ENCODE measurements around the gene ZBED4.

ZBED4 gene

DNA sequence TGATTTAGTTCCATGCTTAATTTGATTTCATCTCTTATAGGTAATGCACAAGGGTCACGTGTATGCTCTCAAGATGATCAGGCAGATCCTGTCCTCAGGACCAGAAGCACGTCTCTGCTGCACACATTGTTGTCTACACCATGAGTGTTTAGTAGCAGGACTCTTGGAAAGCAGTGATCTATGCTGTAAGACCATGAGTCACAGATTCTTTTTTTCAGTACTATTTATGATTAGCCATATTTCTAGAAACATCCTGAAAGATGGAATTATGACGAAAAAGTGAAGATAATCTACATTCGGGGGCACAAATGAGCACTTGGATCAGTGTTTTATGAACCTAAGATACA lies 29.6 kb downstream of the ZBED4 start:
- DNase-seq, result no peak

DNA sequence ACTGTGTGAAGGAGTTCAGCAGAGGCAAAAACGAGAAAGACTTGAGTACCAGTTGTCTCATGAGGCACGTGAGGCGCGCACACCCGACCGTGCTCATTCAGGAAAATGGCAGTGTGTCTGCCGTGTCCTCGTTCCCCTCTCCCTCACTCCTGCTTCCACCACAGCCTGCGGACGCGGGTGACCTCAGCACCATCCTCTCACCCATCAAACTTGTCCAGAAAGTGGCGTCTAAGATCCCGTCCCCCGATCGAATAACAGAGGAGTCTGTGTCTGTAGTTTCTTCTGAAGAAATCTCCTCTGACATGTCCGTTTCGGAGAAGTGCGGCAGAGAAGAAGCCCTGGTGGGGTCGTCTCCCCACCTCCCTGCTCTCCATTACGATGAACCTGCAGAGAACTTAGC lies 30.4 kb downstream of the ZBED4 start:
- no peak for DNase-seq

DNA sequence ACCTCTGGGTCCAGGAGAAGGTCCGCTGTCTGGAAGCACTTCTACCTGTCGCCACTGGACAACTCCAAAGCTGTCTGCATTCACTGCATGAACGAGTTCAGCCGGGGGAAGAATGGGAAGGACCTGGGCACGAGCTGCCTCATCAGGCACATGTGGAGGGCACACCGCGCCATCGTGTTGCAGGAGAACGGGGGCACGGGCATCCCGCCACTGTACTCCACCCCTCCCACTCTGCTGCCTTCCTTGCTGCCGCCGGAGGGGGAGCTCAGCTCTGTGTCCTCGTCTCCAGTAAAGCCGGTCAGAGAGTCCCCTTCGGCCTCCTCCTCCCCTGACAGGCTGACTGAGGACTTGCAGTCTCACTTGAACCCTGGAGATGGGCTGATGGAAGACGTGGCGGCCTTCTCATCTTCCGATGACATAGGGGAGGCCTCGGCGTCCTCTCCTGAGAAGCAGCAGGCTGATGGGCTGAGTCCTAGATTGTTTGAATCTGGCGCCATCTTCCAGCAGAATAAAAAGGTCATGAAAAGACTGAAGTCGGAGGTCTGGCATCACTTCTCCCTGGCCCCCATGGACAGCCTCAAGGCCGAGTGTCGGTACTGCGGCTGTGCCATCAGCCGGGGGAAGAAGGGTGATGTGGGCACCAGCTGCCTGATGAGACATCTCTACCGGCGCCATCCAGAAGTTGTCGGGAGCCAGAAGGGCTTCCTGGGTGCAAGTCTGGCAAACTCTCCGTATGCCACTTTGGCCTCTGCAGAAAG lies 31.0 kb downstream of the ZBED4 start:
- DNase-seq, result no peak

DNA sequence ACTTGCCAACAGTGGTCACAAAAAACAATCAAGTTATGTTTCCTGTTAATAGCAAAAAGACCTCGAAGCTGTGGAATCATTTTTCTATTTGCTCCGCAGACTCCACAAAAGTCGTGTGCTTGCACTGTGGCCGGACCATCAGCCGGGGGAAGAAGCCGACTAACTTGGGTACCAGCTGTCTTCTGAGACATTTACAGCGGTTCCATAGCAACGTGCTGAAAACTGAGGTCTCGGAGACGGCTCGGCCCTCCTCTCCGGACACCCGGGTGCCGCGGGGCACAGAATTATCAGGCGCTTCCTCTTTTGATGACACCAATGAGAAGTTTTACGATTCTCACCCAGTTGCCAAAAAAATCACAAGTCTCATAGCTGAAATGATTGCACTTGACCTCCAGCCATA lies 31.6 kb downstream of the ZBED4 start:
- DNase-seq, result no peak

DNA sequence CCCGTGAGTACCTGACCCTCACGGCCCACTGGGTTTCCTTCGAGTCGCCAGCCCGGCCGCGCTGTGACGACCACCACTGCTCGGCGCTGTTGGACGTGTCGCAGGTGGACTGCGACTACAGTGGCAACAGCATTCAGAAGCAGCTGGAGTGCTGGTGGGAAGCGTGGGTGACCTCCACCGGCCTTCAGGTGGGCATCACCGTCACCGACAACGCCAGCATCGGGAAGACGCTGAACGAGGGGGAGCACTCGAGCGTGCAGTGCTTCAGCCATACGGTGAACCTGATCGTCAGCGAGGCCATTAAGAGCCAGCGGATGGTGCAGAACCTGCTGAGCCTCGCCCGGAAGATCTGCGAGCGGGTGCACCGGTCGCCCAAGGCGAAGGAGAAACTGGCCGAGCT lies 32.2 kb downstream of the ZBED4 start:
- DNase-seq, result no peak

DNA sequence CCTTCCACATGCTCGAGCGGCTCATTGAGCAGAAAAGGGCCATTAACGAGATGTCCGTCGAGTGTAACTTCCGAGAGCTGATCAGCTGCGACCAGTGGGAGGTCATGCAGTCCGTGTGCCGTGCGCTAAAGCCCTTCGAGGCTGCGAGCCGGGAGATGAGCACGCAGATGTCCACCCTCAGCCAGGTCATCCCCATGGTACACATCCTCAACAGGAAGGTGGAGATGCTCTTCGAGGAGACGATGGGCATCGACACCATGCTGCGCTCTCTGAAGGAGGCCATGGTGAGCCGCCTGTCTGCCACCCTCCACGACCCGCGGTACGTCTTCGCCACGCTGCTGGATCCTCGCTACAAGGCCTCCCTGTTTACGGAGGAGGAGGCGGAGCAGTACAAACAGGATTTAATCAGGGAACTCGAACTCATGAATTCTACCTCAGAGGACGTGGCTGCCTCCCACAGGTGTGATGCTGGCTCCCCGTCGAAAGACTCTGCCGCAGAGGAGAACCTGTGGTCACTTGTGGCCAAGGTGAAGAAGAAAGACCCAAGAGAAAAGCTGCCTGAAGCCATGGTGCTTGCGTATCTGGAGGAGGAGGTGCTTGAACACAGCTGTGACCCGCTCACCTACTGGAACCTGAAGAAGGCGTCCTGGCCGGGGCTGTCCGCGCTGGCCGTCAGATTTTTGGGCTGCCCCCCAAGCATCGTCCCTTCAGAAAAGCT lies 32.9 kb downstream of the ZBED4 start:
- no peak for DNase-seq

DNA sequence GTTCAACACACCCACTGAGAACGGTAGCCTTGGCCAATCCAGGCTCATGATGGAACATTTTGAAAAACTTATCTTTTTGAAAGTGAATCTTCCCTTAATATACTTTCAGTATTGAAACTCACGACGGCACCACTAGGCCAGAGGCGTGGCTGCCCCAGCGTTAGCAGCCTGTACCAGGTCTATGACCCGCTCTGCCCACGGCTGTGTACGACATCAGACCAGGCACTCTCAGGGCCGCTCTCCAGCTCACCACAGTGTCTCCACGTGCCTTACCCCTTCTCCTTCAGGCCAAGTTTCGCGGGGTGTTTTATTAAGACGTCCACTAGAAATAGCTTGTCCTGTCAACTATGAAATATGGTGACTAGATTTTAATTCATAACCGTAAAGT lies 33.4 kb downstream of the ZBED4 start:
- DNase-seq, result no peak

DNA sequence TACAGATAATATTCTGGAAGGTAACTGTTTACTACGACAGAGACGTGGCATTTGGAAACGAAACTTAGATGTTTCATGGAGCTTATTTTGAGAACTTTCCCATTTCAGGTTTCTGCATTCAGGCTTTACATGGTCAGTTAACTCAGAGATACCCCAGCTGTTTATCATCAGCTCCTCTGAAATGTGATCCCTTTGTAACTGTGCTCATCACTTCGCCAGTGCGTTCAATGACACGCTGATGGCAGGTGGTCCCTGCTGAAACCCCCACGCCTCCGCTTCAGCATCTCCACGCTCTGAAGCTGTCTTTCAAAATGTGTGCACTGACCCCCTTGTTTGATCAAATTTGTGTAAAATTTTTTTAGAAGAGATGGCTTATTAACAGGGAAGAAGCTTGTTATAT lies 34.1 kb downstream of the ZBED4 start:
- no peak for DNase-seq

DNA sequence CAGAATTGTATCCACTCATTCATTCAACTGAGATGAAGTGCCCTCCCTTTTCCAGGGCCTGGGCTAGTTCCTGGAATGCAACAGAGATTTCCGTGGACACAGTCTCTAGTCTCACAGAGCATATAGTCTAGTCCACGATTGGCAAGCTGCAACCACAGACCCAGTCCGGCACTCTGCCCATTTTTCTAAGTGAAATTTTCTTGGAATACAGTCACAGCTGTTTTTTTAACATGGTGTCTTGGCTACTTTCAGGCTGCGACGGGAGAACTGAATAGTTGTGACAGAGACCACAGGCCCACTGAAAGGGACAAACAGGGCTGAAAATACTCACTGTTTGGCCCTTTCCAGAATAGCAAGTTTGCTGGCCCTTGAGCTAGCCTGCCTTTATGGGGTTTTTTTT lies 35.4 kb downstream of the ZBED4 start:
- no peak for DNase-seq

DNA sequence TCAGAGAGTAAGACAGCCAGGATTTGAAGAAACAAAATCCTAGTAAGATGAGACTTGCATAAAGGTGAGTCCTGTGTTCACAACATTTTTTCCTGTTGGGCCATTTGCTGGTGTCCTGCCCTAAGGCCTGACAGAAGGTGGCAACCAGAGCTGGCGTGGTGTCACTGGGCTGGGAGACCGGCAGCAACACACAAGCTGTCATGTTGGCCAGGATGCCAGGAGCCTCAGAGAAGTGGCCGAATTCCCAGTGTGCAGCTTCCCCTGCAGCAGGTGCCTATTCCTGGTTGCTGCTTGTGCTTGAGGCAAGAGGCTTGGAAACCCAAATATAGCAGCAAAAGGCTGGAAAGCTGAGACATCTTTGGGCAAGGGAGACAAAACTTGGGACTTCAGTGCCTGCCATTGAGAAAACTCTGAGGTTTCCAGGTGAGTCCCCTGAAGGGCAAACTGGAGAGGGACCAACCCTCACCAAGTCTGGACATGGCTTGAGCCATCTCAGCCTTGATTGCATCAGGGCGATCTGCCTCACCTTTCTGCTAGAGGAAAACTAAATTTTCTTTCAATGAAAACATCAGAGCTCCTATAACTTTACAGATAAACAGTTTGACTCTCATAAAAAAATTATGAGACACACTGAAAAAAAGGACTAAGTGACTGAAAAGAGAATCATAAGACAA lies 38.7 kb downstream of the ZBED4 start:
- no peak for DNase-seq

DNA sequence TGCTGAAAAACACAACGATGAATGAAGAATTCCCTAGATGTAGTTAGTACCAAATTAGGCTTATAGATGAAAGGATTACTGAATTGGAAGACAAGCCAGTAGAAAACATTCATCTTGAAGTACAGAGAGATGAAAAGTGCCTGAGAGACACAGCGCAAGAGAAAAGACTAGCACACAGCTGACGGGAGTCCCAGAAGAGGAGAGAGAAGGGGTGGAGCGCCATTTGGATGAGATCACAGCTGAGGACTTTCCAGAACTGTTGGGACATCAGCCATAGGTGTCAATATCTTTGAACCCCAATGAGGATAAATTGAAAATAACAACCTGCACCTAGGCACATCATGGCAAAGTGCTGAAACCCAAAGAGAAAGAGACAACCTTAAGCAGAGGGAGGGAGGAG lies 39.4 kb downstream of the ZBED4 start:
- DNase-seq, result no peak

DNA sequence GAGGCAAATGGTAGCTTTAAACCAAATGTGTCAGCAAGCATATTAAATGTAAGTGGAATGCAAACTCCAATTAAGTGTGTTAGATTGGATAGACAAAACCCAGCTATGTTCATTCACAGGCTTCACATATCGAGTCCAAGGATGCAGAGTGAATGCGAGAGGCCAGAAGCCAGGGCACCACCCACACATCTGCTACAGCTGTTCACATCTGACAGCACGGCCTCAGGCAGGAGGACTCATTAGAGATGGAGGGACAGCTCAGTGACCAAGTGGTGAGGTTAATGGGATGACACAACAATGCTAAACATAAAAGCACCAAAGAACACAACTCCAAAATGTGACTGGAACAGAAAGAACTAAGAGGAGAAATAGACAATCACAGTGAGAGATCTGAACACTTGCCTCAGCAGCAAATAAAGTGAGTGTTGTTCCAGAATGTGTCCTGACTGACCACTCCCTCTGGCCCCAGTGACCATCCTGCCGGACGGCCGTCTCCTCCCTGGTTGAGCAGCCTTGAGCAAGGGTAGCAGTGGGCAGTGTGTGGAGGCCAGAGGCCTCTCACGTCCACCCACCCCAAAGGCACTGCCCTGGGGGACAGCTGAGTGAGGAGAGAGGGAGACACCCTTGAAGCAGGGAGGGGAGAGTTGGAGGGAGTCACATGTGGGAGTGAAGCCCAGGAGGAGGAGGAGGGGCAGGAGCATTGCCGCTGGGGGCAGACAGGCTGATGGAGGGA lies 40.8 kb downstream of the ZBED4 start:
- no peak for DNase-seq

DNA sequence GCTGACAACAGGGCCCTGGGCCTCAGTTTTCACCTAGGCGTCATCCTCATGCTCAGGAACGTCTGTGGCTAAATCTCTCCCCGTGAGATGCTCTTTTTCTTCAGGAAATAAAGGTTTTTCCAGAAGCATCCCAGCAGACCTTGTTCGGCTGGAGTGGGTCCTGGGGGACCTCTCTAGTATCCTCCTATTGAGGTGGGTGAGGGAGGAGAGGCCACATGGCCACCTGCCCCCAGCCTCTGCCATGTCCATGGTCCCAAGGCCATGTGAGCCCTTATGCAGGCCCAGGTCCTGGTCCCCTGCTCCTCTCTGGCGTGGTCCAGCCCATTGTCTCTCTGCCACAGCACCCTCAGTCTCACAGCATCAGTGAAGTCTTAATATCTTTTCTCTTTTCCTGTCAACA lies 42.6 kb downstream of the ZBED4 start:
- DNase-seq, result no peak

DNA sequence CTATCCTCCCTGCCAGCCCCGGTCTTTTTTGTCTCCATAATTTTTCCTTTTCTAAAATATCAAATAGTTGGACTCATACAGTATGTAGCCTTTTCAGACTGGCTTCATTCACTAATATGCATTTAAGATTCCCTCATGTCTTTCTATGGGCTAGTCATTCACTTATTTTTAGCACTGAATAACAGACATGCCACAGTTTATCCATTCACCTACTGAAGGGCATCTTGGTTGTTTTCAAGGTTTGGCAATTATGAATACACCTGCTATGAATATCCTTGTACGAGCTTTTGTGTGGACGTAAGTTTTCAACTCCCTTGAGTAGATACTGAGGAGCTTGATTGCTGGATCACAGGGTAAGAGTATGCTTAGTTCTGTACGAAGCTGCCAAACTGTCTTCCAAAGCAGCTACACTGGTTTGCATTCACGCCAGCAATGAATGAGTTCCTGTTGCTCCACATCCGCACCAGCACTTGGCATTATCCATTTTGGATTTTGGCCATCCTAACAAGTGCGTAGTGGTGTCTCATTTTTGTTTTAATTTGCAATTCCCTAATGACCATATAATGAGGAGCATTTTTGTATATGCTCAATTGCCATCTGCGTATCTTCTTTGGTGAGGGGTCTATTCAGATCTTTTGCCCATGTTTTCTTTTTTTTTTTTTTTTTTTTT lies 43.5 kb downstream of the ZBED4 start:
- no peak for DNase-seq

DNA sequence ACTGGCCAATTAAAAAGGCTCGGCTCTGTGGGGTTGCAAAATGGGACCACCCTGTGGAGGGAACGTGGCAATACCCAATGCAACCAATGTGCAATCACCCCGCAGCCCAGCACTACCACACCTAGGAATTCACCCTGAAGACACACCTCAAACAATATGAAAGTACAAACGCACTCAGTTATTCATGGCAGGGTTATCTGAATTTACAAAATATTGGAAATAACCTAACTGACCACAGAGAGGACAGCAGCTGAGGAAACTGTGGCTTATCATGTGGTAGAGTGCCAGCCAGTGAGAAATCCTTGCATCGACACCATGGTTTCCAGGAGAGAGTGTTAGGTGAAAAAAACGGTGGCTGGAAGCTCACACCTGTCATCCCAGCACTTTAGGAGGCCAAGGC lies 45.9 kb downstream of the ZBED4 start:
- DNase-seq, result no peak

DNA sequence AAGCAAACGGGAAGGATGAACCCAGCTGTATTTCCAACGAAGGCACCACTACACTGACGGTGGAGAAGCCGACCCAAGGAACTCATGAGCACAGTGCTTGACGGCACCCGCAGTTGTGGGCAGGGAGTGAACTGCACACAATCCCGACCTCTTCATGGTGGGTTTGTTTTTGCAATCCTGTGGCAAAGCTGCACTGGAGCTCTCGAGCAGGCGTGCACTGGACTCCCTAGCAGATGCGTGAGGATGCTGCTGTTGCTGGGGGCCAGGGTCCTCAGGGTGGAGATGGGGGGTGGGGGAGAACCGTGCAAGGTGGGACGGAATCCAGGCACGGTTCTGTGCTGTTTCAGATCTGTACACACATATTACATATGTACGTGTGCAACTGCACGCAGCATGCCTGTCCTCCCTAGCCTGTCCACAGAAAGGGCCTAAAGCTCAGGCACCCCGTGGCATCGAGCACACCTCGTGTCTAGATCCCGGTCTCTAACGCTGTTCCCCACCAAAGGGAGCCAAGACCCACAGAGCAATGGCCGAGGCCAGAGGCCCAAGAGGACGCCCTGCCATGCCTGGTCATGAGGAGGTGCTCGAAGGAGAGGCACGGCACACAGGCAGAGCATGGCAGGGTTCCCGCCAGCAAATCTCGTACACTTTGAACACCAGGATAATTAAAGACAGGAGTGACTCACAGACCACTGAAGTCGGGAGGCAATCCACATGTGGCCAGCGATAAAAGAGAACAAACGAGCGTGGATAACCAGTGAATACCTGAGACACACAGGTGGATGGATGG lies 47.0 kb downstream of the ZBED4 start:
- no peak for DNase-seq

DNA sequence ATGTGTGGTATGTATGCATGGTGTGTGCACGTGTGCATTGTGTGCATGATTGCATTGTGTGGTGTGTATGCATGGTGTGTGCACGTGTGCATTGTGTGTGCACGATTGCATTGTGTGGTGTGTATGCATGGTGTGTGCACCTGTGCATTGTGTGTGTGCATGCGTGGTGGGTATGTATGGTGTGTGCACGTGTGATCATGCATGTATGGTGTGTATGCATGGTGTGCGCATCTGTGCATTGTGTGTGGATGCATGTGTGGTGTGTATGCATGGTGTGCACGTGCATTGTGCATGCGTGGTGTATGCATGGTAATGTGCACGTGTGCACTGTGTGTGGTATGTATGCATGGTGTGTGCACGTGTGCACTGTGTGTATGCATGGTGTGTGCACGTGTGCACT lies 47.8 kb downstream of the ZBED4 start:
- no peak for DNase-seq

DNA sequence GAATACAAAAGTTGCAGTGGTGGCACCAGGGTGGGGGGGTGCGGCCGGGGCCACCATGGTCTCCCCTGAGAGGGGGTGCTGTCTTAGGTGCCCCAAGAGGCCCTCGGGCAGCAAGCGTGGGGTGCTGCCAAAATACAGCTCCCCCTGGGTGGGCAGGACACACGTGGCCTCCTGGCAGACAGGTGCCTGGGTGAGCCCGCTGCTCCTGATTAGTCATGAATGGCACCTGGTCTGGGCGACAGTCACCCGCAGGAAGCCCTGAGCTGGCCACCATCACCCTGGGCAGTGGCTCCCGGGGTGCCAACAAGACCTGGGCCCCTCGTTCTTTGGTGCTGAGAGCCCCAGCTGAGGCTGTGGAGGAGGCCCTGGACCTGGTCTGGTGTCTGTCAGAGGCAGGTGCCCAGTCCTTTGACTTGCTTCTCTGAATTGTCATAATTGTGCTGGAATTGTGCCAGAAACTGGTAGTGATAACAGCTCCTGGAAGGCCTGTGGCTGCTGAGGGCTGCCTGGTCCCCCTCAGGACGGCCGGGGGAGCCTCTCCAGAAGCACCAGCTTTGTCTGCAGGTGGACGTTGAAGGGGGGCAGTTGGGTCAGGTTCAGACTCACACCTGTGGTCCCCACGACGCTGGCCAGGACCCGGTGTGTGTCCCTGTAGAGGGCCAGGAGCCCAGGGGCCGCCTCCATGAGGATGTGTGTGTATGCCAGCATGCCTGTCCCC lies 49.8 kb downstream of the ZBED4 start:
- no peak for DNase-seq

DNA sequence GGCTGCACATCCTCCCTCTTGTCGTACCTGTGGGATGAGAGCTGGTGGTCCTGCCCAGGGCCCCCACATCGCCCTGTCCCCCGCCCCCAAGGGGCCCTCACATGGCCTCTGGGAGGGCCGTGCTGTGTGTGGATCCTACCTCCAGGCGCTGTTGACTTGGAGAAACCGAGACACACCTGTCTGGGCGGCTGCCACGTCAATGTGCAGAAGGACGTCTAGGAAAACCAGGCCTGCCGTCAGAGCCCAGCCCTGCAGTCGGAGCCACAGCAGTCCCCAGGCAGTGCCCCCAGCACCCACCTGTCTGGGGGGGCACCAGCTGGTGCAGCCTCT lies 50.4 kb downstream of the ZBED4 start:
- DNase-seq, result no peak

DNA sequence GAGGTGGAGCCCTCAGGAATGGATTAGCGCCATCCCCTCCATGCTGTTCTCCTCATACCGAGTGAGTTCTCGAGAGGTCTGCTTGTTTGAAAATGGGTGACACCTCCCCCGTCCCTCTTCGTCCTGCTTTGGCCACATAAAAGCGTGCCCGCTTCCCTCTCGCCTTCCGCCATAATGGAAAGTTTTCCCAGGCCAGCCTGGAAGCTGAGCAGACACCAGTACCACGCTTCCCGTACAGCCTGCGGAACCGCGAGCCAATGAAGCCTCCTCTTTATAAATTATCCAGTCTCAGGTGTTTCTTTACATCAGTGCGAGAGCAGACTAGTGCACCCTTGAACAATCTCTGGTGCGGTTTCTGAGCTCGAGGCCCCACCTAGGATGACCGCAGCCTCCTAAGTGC lies 51.8 kb downstream of the ZBED4 start:
- no peak for DNase-seq

DNA sequence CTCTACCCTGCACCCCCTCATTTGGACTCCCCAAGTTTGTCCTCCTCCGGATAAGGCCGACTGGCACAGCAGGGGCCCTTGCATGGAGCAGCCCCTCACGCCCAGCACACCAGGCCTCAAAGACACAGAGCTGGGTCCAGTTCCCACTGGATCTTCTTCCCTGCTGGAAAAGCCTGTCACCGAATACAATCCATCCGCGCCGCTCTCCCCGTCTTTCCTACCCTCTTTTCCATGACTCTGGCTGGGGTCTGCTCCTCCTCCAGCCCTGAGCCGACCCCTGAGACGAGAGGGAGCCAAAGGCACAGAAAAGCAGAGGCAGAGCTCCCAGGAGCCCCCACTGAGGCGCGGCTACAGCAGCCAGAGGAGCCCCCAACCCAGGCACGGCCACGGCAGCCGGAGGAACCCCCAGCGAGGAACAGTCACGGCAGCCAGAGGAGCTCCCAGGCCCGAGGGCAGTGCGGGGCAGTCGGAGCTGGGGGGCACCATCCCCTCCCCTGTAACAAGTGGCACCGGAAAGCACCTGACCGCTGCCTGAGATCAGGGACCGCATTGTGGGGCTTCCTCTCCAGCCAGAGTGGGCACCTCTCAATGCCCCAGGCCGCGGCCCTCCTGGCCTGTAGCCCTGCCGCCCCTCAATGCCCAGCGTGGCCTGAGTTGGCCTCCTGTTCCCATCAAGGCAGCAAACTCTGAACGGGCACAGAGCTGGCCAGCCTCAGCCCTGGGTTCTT lies 52.6 kb downstream of the ZBED4 start:
- no peak for DNase-seq

All from CD4-positive, alpha-beta T cell treated with Interferon gamma for 1 hour (primary cell).